Measurements from ENCODE around the gene C10orf90. TPM values are rescaled to one million over a fixed set of nuclear protein-coding genes. Genes with fewer than 3 reads are reported as not detected.

The C10orf90 gene
- total and polyA plus RNA-seq, 2 of the 8 experiments (the other 6 are each of a cell fraction or from before 2014, with no cell fraction given) = 0.21 TPM; not detected in 1

DNA sequence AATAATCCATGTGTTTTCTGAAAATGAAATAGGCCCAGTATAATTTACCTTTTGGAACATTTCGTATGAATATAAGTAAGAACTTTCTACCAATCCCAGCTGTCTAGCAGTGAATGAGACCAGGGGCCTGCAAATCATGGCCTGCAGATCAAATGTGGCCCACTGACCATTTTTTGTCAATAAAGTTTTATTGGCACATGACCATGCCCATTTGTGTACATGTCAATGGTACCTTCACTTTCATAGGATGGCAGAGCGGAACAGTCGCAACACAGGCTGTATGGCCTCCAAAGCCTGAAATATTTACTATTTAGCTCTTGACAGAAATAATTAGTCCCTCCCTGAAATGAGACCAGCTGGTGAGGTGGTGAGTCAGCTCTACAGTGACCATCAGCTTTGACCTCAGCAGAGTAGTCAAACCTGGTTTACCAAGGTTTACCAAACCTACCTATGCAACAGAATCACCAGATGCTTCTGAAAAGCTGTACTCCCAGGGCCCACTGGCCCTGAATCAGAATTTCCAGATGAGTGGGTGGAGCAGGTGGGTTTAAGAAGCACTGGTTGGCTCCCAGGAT, 13.8 kb upstream of the C10orf90 start:
- no peak overlapping the region for H3K27ac ChIP-seq (ENCODE audit: low read depth, low read length)
- H3K79me1 ChIP-seq (ENCODE audit: low read depth, low read length) = no peaks in the 10 kb centered on the region
- no peaks in the 10 kb centered on the region for H3K36me3 ChIP-seq (ENCODE audit: control insufficient read depth in 2 of 4, insufficient read depth in 4 of 4, low read length in 3 of 4)
- DNase-seq (ENCODE audit: low read depth in 1 of 2, low spot score in 2 of 2) (no peak), FAIRE-seq (no peak)
- H2AK5ac ChIP-seq (ENCODE audit: low read depth, low read length) = no peak overlapping the region
- no peak overlapping the region for H3K4me2 ChIP-seq (ENCODE audit: insufficient read depth in 1 of 2, low read depth in 2 of 2, low read length in 2 of 2)
- no peak overlapping the region for H2AFZ ChIP-seq (ENCODE audit: low read length)
- H3K23ac ChIP-seq (ENCODE audit: insufficient read length) = no peak overlapping the region
- H3K56ac ChIP-seq (replicated peaks; ENCODE audit: insufficient read length, low read depth, low read length) = no peak overlapping the region
- H3K79me2 ChIP-seq (ENCODE audit: control insufficient read depth in 1 of 2, insufficient read depth in 2 of 2, low read length in 2 of 2) = no peaks in the 10 kb centered on the region
- H4K5ac ChIP-seq (ENCODE audit: insufficient read length, low read depth, low read length) = no peak overlapping the region
- no peak overlapping the region for H4K91ac ChIP-seq (replicated peaks; ENCODE audit: insufficient read length, low read length)
- H2BK5ac ChIP-seq (ENCODE audit: low read depth, low read length) = no peak overlapping the region
- H3K23me2 ChIP-seq (ENCODE audit: low read depth, low read length) = no peaks in the 10 kb centered on the region
- no peak overlapping the region for H2BK20ac ChIP-seq (ENCODE audit: low read length)
- H3K18ac ChIP-seq (ENCODE audit: extremely low read depth, low read length) = no peak overlapping the region
- H3K9me3 ChIP-seq (ENCODE audit: insufficient read depth in 2 of 2, low read depth in 1 of 2, low read length in 1 of 2) = no peaks in the 10 kb centered on the region
- no peaks in the 10 kb centered on the region for H3K27me3 ChIP-seq (replicated peaks in 1 of 4; ENCODE audit: control insufficient read depth in 3 of 4, extremely low read depth in 1 of 4, insufficient read depth in 3 of 4, low read length in 3 of 4)
- CTCF ChIA-PET (ENCODE audit: partially characterized antibody) = no interaction called here
- no peak overlapping the region for H3K4ac ChIP-seq (replicated peaks; ENCODE audit: insufficient read length, low read depth, low read length)
- 59% methylated on average over 3 of the region's 3 CpGs; no CpG with 5 or more reads in 1 of the 2 experiments for WGBS, 2 experiments (ENCODE audit: extremely low coverage in 1 of 2, insufficient coverage in 1 of 2, insufficient read length in 1 of 2, insufficient replicate concordance in 2 of 2, low coverage in 1 of 2, low lambda C conversion rate in 2 of 2, missing lambda C conversion rate in 1 of 2)
- H3K4me3 ChIP-seq (ENCODE audit: extremely low read depth in 1 of 4, insufficient read depth in 2 of 4, low read depth in 3 of 4, low read length in 4 of 4) = no peak overlapping the region
- no peak overlapping the region for H3K14ac ChIP-seq (ENCODE audit: insufficient read length)
- H4K20me1 ChIP-seq (replicated peaks in 1 of 2; ENCODE audit: control insufficient read depth in 1 of 2, insufficient read depth in 2 of 2, low read length in 2 of 2) = no peaks in the 10 kb centered on the region
- H3K9ac ChIP-seq (replicated peaks in 1 of 4; ENCODE audit: extremely low read depth in 1 of 4, low read depth in 3 of 4, low read length in 3 of 4) = no peak overlapping the region
- H2BK15ac ChIP-seq (ENCODE audit: low read length) = no peak overlapping the region
- no peak overlapping the region for H2BK12ac ChIP-seq (ENCODE audit: low read depth, low read length)
- H2BK120ac ChIP-seq (replicated peaks; ENCODE audit: low read depth, low read length) = no peak overlapping the region
- POLR2A ChIA-PET (ENCODE audit: partially characterized antibody) = no interaction called here
- peaks cover 0 to 5% (median 3%) of the 10 kb centered on the region in 4 experiments; a peak in 4 of 7 replicates for H3K4me1 ChIP-seq (replicated peaks in 1 of 4; ENCODE audit: control insufficient read depth in 3 of 4, insufficient read depth in 4 of 4, low read length in 3 of 4)
- H4K8ac ChIP-seq (ENCODE audit: extremely low read depth, insufficient read depth, low read length) = no peak overlapping the region
- TF ChIP-seq GTF2F1 (IDR thresholded peaks at IDR 0.05; ENCODE audit: borderline replicate concordance, low read depth, low read length) (no peak), CHD2 (IDR thresholded peaks at IDR 0.05; ENCODE audit: low read length) (no peak), BRCA1 (IDR thresholded peaks at IDR 0.05; ENCODE audit: low read depth, low read length) (no peak), CREB1 (IDR thresholded peaks at IDR 0.05) (no peak), CTBP2 (IDR thresholded peaks at IDR 0.05; ENCODE audit: borderline replicate concordance, insufficient read depth, insufficient read length, low read length) (no peak), NANOG (IDR thresholded peaks at IDR 0.05; ENCODE audit: insufficient read depth, low read depth, low read length, poor library complexity, severe bottlenecking) (no peak), SP4 (IDR thresholded peaks at IDR 0.05; ENCODE audit: low read length) (no peak), GABPA (IDR thresholded peaks at IDR 0.05; ENCODE audit: borderline replicate concordance, insufficient read depth, low read length) (no peak), POLR2AphosphoS5 (IDR thresholded peaks at IDR 0.05; ENCODE audit: low read depth, low read length) (no peak), SP1 (IDR thresholded peaks at IDR 0.05; ENCODE audit: low read depth, low read length) (no peak), CHD1 (IDR thresholded peaks at IDR 0.05; ENCODE audit: low read depth, low read length) (no peak)

All from H1 (cell line).